GM12801 (cell line): ENCODE data around the gene DLG1.

Source experiments
- CTCF ChIP-seq: IDR thresholded peaks from one replicate; pipeline ENCODE4 v1.5.1; 2011; ENCODE audit warnings: control low read depth; ENCODE audit not compliant: insufficient read length; ENCODE audit errors: extremely low read depth

DLG1 gene

GRCh38 chr3:196995027-196995426 lies 303.4 kb downstream of the DLG1 start:
- TF ChIP-seq CTCF = no peak

- no peak for TF ChIP-seq CTCF
Observed at GRCh38 chr3:196994056-196994455, 304.4 kb downstream of the DLG1 start.
